B cell (primary cell): ENCODE results near the gene DCAKD. TPM values are rescaled to one million over a fixed set of nuclear protein-coding genes. Genes with fewer than 3 reads are reported as not detected.

Source experiments
- ATAC-seq: fragments of 200-7000 bp; cut with Tn5 transposase; one replicate; pipeline ENCODE4 v1.10.0; 2021; ENCODE audit warnings: low read depth, mild to moderate bottlenecking, moderate number of reproducible peaks, moderate library complexity
- CTCF ChIA-PET: fragments of 350-600 bp; sonication (Branson Sonifier 250); formaldehyde crosslinking; loops from one replicate; lab custom pipeline; 2021; ENCODE audit warnings: antibody characterized with exemption, inconsistent platforms; lab: Charles Lee
- POLR2A ChIA-PET: fragments of 350-600 bp; sonication (Branson Sonifier 250); formaldehyde crosslinking; loops from one replicate; lab custom pipeline; 2021; ENCODE audit warnings: antibody characterized with exemption; lab: Charles Lee
- DNase-seq: peaks from one replicate; pipeline ENCODE4 v3.0.0; 2013
- H2AFZ ChIP-seq: 2 replicates; pipeline ENCODE4 v1.6.1; 2012; ENCODE audit warnings: mild to moderate bottlenecking, low read depth, low read length; ENCODE audit not compliant: insufficient read depth, poor library complexity, severe bottlenecking
- H3K27ac ChIP-seq, 2 donors: 1 replicate in 1 of 2; 2 replicates in 1 of 2; pipeline ENCODE4 v1.5.1; 2012 to 2013; ENCODE audit warnings: low read length in 2 of 2, mild to moderate bottlenecking in 2 of 2, moderate library complexity in 1 of 2
- H3K27me3 ChIP-seq, 4 experiments: fragments of 200-600 bp in 1 of 4; sonication (generic) in 1 of 4; replicated peaks in 1 of 4; 1 replicate in 2 of 4; 2 replicates in 2 of 4; pipeline versions ENCODE4 v1.6.1 to v1.7.0; 2013 to 2016; ENCODE audit warnings: low read length in 3 of 4, mild to moderate bottlenecking in 2 of 4, mixed read lengths in 1 of 4, moderate library complexity in 1 of 4; ENCODE audit not compliant: insufficient read depth in 4 of 4, control insufficient read depth in 3 of 4; ENCODE audit errors: control extremely low read depth in 1 of 4
- H3K36me3 ChIP-seq, 2 experiments: replicated peaks in 1 of 2; 1 replicate in 1 of 2; 2 replicates in 1 of 2; pipeline versions ENCODE4 v1.6.1 to v1.7.1; 2013; ENCODE audit warnings: low read length in 1 of 2; ENCODE audit not compliant: insufficient read depth in 2 of 2, control insufficient read depth in 1 of 2; ENCODE audit errors: control extremely low read depth in 1 of 2, extremely low read depth in 1 of 2
- H3K4me1 ChIP-seq, 2 donors: fragments of 200-600 bp in 1 of 2; sonication (generic) in 1 of 2; 1 replicate in 1 of 2; 2 replicates in 1 of 2; pipeline versions ENCODE4 v1.5.1 to v1.6.1; 2013 to 2017; ENCODE audit warnings: low read length in 2 of 2; ENCODE audit not compliant: control insufficient read depth in 2 of 2, insufficient read depth in 2 of 2
- H3K4me2 ChIP-seq: replicated peaks from 2 replicates; pipeline ENCODE3; 2012; ENCODE audit warnings: mild to moderate bottlenecking, low read depth, low read length; ENCODE audit not compliant: poor library complexity, severe bottlenecking
- H3K4me3 ChIP-seq, 5 experiments: fragments of 200-600 bp in 1 of 5; sonication (generic) in 1 of 5; 1 replicate in 3 of 5; 2 replicates in 2 of 5; pipeline versions ENCODE4 v1.5.1 to v1.7.0; 2011 to 2016; ENCODE audit warnings: low read length in 4 of 5, mild to moderate bottlenecking in 4 of 5, low read depth in 2 of 5, control low read depth in 1 of 5, moderate library complexity in 1 of 5; ENCODE audit not compliant: insufficient read depth in 1 of 5; ENCODE audit errors: control extremely low read depth in 1 of 5, extremely low read depth in 1 of 5
- H3K79me2 ChIP-seq: fragments of 200-600 bp; sonication (generic); one replicate; pipeline ENCODE4 v1.6.0; 2016; ENCODE audit warnings: low read length; ENCODE audit not compliant: control insufficient read depth, insufficient read depth
- H3K9ac ChIP-seq: fragments of 200-600 bp; sonication (generic); 2 replicates; pipeline ENCODE4 v1.6.1; 2017; ENCODE audit warnings: mild to moderate bottlenecking, low read length, moderate library complexity
- H3K9me3 ChIP-seq, 3 donors: one replicate each; pipeline versions ENCODE4 v1.6.1 to v1.7.1; 2013; ENCODE audit warnings: low read length in 2 of 3; ENCODE audit not compliant: control insufficient read depth in 2 of 3, insufficient read depth in 1 of 3; ENCODE audit errors: control extremely low read depth in 1 of 3
- H4K20me1 ChIP-seq: 2 replicates; pipeline ENCODE4 v1.6.0; 2012; ENCODE audit warnings: mild to moderate bottlenecking, low read length; ENCODE audit not compliant: insufficient read depth, control insufficient read depth, poor library complexity, severe bottlenecking
- H3K27ac Mint-ChIP-seq: one replicate; pipeline ENCODE4 v1.8.0; 2021; ENCODE audit warnings: mixed read lengths
- H3K27me3 Mint-ChIP-seq: one replicate; pipeline ENCODE4 v1.8.0; 2021; ENCODE audit warnings: mixed read lengths
- H3K4me1 Mint-ChIP-seq: one replicate; pipeline ENCODE4 v1.8.0; 2021; ENCODE audit warnings: mixed read lengths
- H3K4me3 Mint-ChIP-seq: one replicate; pipeline ENCODE4 v1.8.0; 2021; ENCODE audit warnings: mixed read lengths
- H3K9me3 Mint-ChIP-seq: one replicate; pipeline ENCODE4 v1.8.0; 2022; ENCODE audit warnings: mixed read lengths; ENCODE audit not compliant: insufficient read depth
- EZH2 ChIP-seq: IDR thresholded peaks from 2 replicates; pipeline ENCODE4 v1.6.1; 2012; ENCODE audit warnings: borderline replicate concordance, low read depth, mild to moderate bottlenecking, moderate library complexity, low read length; ENCODE audit not compliant: insufficient read depth, poor library complexity, severe bottlenecking
- WGBS: methylation state at CpG from one replicate; pipeline ENCODE4 v1.1.5; 2013; ENCODE audit warnings: missing lambda C conversion rate; ENCODE audit not compliant: insufficient coverage; 5-methylcytosine and 5-hydroxymethylcytosine counted together
- intact Hi-C: fragments of 100-400 bp; cut with micrococcal nuclease; formaldehyde crosslinking; loops from one replicate; pipeline ENCODE4 v1.10.0; 2022
- polyA plus RNA-seq: library from polyadenylated mRNA; depleted of rRNA; stranded (reverse); fragments of >200 nt; gene quantifications from 2 replicates; pipeline ENCODE4 v1.2.3, GENCODE V29; 2012
- total RNA-seq, 2 donors: library from RNA; stranded (reverse); fragments of 120-200 nt in 1 of 2; gene quantifications; 1 replicate in 1 of 2; 2 replicates in 1 of 2; pipeline versions ENCODE4 v1.2.3 to v1.2.4, GENCODE V29; 2013 to 2022
- TF ChIP-seq, protein P1 (sequence below): fragments of 200-600 bp; IDR thresholded peaks from one replicate; pipeline ENCODE4 v1.8.0; 2022; ENCODE audit warnings: antibody characterized with exemption, mild to moderate bottlenecking

DCAKD gene
- total and polyA plus RNA-seq, 2 donors (not counting 1 experiment from before 2014, with no cell fraction given) = 20.6 to 31.5 TPM

DNA sequence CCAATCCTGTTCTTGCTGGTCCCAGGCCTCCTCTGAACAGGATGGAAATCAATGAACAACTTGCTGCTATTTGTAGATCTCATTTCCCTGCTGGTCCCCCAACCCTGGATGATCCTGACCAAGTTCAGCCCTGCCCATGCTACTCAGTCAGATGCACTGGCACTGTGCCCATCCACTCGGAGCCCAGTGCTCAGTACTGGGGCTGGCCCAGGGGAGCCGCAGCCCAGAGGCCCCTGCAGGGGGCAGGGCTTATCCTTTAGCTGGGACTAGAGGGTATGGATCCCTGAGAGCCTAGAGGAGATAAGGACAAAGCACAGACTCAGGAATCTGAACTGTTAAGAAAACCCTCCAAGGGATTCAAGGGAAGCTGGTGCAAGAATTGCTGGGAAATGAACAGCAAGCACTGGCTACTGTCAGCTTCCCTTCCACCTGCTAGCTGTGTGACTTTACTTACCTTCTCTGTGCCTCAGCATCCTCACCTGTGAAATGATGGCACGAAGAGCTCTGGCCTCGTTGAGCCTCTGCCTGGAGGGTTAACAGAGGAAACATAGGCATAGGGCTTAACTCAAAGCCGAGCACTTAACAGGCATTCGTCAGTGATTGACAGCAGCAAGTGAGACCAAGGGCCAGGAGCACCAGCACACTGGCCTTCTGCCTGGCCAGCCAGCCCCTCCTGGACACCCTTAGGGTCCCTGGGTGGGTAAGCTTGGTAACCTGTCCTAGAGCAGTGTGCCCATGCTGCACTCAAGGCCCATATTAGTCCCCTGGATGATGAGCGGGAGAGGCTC, 53.5 kb downstream of the DCAKD start:
- no peak overlapping the region for H3K27ac Mint-ChIP-seq
- no peaks in the 10 kb centered on the region for H3K36me3 ChIP-seq
- no peak for TF ChIP-seq EZH2
- TF ChIP-seq, protein P1, sequence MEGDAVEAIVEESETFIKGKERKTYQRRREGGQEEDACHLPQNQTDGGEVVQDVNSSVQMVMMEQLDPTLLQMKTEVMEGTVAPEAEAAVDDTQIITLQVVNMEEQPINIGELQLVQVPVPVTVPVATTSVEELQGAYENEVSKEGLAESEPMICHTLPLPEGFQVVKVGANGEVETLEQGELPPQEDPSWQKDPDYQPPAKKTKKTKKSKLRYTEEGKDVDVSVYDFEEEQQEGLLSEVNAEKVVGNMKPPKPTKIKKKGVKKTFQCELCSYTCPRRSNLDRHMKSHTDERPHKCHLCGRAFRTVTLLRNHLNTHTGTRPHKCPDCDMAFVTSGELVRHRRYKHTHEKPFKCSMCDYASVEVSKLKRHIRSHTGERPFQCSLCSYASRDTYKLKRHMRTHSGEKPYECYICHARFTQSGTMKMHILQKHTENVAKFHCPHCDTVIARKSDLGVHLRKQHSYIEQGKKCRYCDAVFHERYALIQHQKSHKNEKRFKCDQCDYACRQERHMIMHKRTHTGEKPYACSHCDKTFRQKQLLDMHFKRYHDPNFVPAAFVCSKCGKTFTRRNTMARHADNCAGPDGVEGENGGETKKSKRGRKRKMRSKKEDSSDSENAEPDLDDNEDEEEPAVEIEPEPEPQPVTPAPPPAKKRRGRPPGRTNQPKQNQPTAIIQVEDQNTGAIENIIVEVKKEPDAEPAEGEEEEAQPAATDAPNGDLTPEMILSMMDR = no peak
- intact Hi-C loops = no loop called here
- ChIA-PET CTCF (no interaction called here), POLR2A (no interaction called here)
- H3K4me2 ChIP-seq = no peak overlapping the region
- no peak overlapping the region for H3K9ac ChIP-seq
- peaks cover 0 to 31% (median 4%) of the 10 kb centered on the region in 4 experiments for H3K27me3 ChIP-seq
- H4K20me1 ChIP-seq = no peaks in the 10 kb centered on the region
- H3K4me3 ChIP-seq = no peak overlapping the region
- H3K9me3 ChIP-seq = peaks cover 0 to 15% (median 4%) of the 10 kb centered on the region in 3 donors
- no peak overlapping the region for H3K27ac ChIP-seq
- H3K4me1 ChIP-seq = no peaks in the 10 kb centered on the region
- H3K9me3 Mint-ChIP-seq = peaks cover 12% of the 10 kb centered on the region
- H3K4me1 Mint-ChIP-seq = no peaks in the 10 kb centered on the region
- ATAC-seq = no peak
- DNase-seq = no peak
- H3K79me2 ChIP-seq = no peaks in the 10 kb centered on the region
- peaks cover 46% of the 10 kb centered on the region for H3K27me3 Mint-ChIP-seq
- H2AFZ ChIP-seq = no peak overlapping the region
- 83% methylated on average over 6 of the region's 7 CpGs for WGBS
- no peak overlapping the region for H3K4me3 Mint-ChIP-seq

GRCh38 chr17:44996304-44996703, 55.1 kb downstream of the DCAKD start:
- peaks cover 0 to 32% (median 6%) of the 10 kb centered on the region in 4 experiments for H3K27me3 ChIP-seq
- DNase-seq = no peak
- Mint-ChIP-seq H3K27me3 (peaks cover 42% of the 10 kb centered on the region), H3K4me3 (no peak overlapping the region), H3K27ac (no peak overlapping the region), H3K9me3 (peaks cover 12% of the 10 kb centered on the region), H3K4me1 (no peaks in the 10 kb centered on the region)
- intact Hi-C loops = no loop called here
- H3K36me3 ChIP-seq = no peaks in the 10 kb centered on the region
- POLR2A ChIA-PET = no interaction called here
- no peak overlapping the region for H3K27ac ChIP-seq
- ATAC-seq = no peak
- H3K9ac ChIP-seq = no peak overlapping the region
- H3K4me3 ChIP-seq = no peak overlapping the region
- no peak overlapping the region for H3K4me2 ChIP-seq
- H3K4me1 ChIP-seq = no peaks in the 10 kb centered on the region
- no peaks in the 10 kb centered on the region for H3K79me2 ChIP-seq
- H4K20me1 ChIP-seq = no peaks in the 10 kb centered on the region
- WGBS = 78% methylated on average over 9 of the region's 10 CpGs
- H3K9me3 ChIP-seq = peaks cover 0 to 15% (median 4%) of the 10 kb centered on the region in 3 donors
- CTCF ChIA-PET = no interaction called here
- TF ChIP-seq, protein P1 = no peak
- no peak for TF ChIP-seq EZH2
- H2AFZ ChIP-seq = no peak overlapping the region
